GM12878 (cell line): ENCODE measurements around the gene CD3D. TPM values are rescaled to one million over a fixed set of nuclear protein-coding genes. Genes with fewer than 3 reads are reported as not detected.

ENCODE experiments used
- ATAC-seq: fragments of 200-7000 bp; cut with Tn5 transposase; 3 replicates; pipeline ENCODE4 v1.9.1; 2020; ENCODE audit warnings: mild to moderate bottlenecking, moderate library complexity
- BruUV-seq: library from RNA; stranded (reverse); fragments of 400-500 nt; replicated peaks from 2 replicates; lab custom pipeline; 2021; lab: Mats Ljungman, UMichigan
- CTCF ChIA-PET: fragments of 300-600 bp; sonication (Branson Sonifier 250); formaldehyde crosslinking; extraction: SDS; loops from one replicate; lab custom pipeline; 2021; ENCODE audit warnings: inconsistent platforms; lab: Yijun Ruan, JAX
- POLR2A ChIA-PET: fragments of 350-600 bp; formaldehyde crosslinking; extraction: SDS; loops from one replicate; lab custom pipeline; 2021; ENCODE audit warnings: inconsistent platforms; lab: Charles Lee
- RAD21 ChIA-PET: fragments of 300-600 bp; sonication (Branson Sonifier 250); formaldehyde crosslinking; loops from one replicate; lab custom pipeline; 2023; ENCODE audit warnings: antibody characterized with exemption; ENCODE audit not compliant: unreplicated experiment; lab: Charles Lee
- SMC1A ChIA-PET: fragments of 300-600 bp; sonication (Branson Sonifier 250); formaldehyde crosslinking; loops from one replicate; lab custom pipeline; 2023; ENCODE audit not compliant: unreplicated experiment, uncharacterized antibody; lab: Charles Lee
- DNase-seq: peaks from one replicate; pipeline ENCODE4 v3.0.0-alpha.2; 2011; ENCODE audit warnings: low read depth, low spot score
- FAIRE-seq: peaks from 3 replicates; lab custom pipeline; 2011; peaks lifted over from hg19 to GRCh38; lab: Jason Lieb, UNC
- H2AFZ ChIP-seq: 2 replicates; pipeline ENCODE4 v1.6.0; 2011; ENCODE audit warnings: low read depth, low read length, control low read depth; ENCODE audit not compliant: control insufficient read depth
- H3K27ac ChIP-seq: 2 replicates; pipeline ENCODE4 v1.5.1; 2011; ENCODE audit warnings: control low read depth; ENCODE audit not compliant: control insufficient read depth, insufficient read depth
- H3K27me3 ChIP-seq, 2 experiments: replicated peaks in 1 of 2; 2 replicates each; pipeline versions ENCODE4 v1.6.0 to v1.6.1; 2011; ENCODE audit warnings: low read length in 1 of 2; ENCODE audit not compliant: control insufficient read depth in 2 of 2, insufficient read depth in 2 of 2
- H3K36me3 ChIP-seq, 2 experiments: 2 replicates each; pipeline ENCODE4 v1.5.1; 2011; ENCODE audit warnings: low read length in 1 of 2; ENCODE audit not compliant: control insufficient read depth in 2 of 2, insufficient read depth in 2 of 2
- H3K4me1 ChIP-seq: 2 replicates; pipeline ENCODE4 v1.6.1; 2011; ENCODE audit warnings: mild to moderate bottlenecking, low read length, moderate library complexity, mixed read lengths; ENCODE audit not compliant: control insufficient read depth, insufficient read depth
- H3K4me2 ChIP-seq: 2 replicates; pipeline ENCODE4 v1.6.0; 2011; ENCODE audit warnings: control low read depth; ENCODE audit not compliant: control insufficient read depth, insufficient read depth
- H3K4me3 ChIP-seq: fragments of 200-600 bp; sonication (generic); 2 replicates; pipeline ENCODE4 v1.5.1; 2016
- H3K79me2 ChIP-seq: 2 replicates; pipeline ENCODE4 v1.6.0; 2011; ENCODE audit warnings: low read length; ENCODE audit not compliant: control insufficient read depth, insufficient read depth
- H3K9ac ChIP-seq: 2 replicates; pipeline ENCODE4 v1.8.0; 2011; ENCODE audit warnings: low read length, control low read depth, mixed read lengths; ENCODE audit not compliant: control insufficient read depth, insufficient read depth
- H3K9me3 ChIP-seq: replicated peaks from 3 replicates; pipeline ENCODE4 v1.5.1; 2011; ENCODE audit warnings: mild to moderate bottlenecking, low read length; ENCODE audit not compliant: control insufficient read depth, insufficient read depth
- H4K20me1 ChIP-seq: 2 replicates; pipeline ENCODE4 v1.6.0; 2011; ENCODE audit not compliant: control insufficient read depth, insufficient read depth
- ASH2L ChIP-seq: fragments of 300-600, 200-600 bp; sonication (generic); IDR thresholded peaks from 2 replicates; pipeline ENCODE4 v1.6.1; 2017; ENCODE audit warnings: low read depth, mild to moderate bottlenecking, borderline replicate concordance
- EP300 ChIP-seq, 2 experiments: fragments of 150-350 bp in 1 of 2; IDR thresholded peaks; 2 replicates each; pipeline ENCODE4 v1.6.1; 2011 to 2012; ENCODE audit warnings: low read depth in 2 of 2, low read length in 2 of 2, borderline replicate concordance in 1 of 2, improper control_type of control experiment in 1 of 2, inconsistent platforms in 1 of 2; ENCODE audit not compliant: control insufficient read depth in 1 of 2
- HDAC6 ChIP-seq: fragments of 200-600 bp; sonication (generic); IDR thresholded peaks from one replicate; pipeline ENCODE4 v1.8.0; 2017; ENCODE audit warnings: antibody characterized with exemption; ENCODE audit not compliant: unreplicated experiment
- IRF3 ChIP-seq: fragments of 450-650 bp; IDR thresholded peaks from 2 replicates; pipeline ENCODE4 v1.6.1; 2014; ENCODE audit warnings: mild to moderate bottlenecking
- NR2C1 ChIP-seq: fragments of 450-650 bp; IDR thresholded peaks from 2 replicates; pipeline ENCODE4 v1.6.1; 2017; ENCODE audit warnings: antibody characterized with exemption, mild to moderate bottlenecking, moderate library complexity
- PAX5 ChIP-seq: IDR thresholded peaks from 2 replicates; pipeline ENCODE4 v1.6.1; 2011; ENCODE audit warnings: low read depth, low read length, borderline replicate concordance
- PKNOX1 ChIP-seq: fragments of 450-650 bp; IDR thresholded peaks from 2 replicates; pipeline ENCODE4 v1.6.1; 2016; ENCODE audit warnings: mild to moderate bottlenecking
- POLR2AphosphoS2 ChIP-seq: IDR thresholded peaks from 2 replicates; pipeline ENCODE4 v1.6.1; 2011; ENCODE audit warnings: low read depth, mild to moderate bottlenecking, low read length, improper control_type of control experiment, moderate library complexity
- POLR2AphosphoS5 ChIP-seq: IDR thresholded peaks from 2 replicates; pipeline ENCODE4 v1.6.1; 2011; ENCODE audit warnings: mild to moderate bottlenecking, low read length, inconsistent platforms
- PRDM15 ChIP-seq: fragments of 450-650 bp; formaldehyde crosslinking; IDR thresholded peaks from 2 replicates; pipeline ENCODE4 v1.4.0; 2020; ENCODE audit warnings: mild to moderate bottlenecking, moderate library complexity
- RAD51 ChIP-seq: fragments of 450-650 bp; IDR thresholded peaks from 2 replicates; pipeline ENCODE4 v1.6.1; 2016; ENCODE audit warnings: moderate library complexity, mild to moderate bottlenecking, inconsistent platforms
- RBBP5 ChIP-seq: fragments of 200-600 bp; sonication (generic); conservative IDR thresholded peaks from 2 replicates; pipeline ENCODE4 v1.6.1; 2016
- RELA ChIP-seq: fragments of 450-650 bp; IDR thresholded peaks from 2 replicates; pipeline ENCODE4 v1.8.0; 2014; ENCODE audit warnings: borderline replicate concordance; ENCODE audit not compliant: partially characterized antibody
- RUNX3 ChIP-seq: IDR thresholded peaks from 2 replicates; pipeline ENCODE4 v1.6.1; 2012; ENCODE audit warnings: low read length, inconsistent platforms
- TCF3 ChIP-seq: IDR thresholded peaks from 2 replicates; pipeline ENCODE4 v1.6.1; 2012; ENCODE audit warnings: low read depth, mild to moderate bottlenecking, low read length, borderline replicate concordance; ENCODE audit not compliant: insufficient read depth
- TCF7 ChIP-seq: IDR thresholded peaks from 2 replicates; pipeline ENCODE4 v1.6.1; 2014; ENCODE audit warnings: antibody characterized with exemption, borderline replicate concordance
- USF2 ChIP-seq: IDR thresholded peaks from 2 replicates; pipeline ENCODE4 v1.6.1; 2011; ENCODE audit warnings: low read depth, low read length, improper control_type of control experiment, borderline replicate concordance
- ZNF384 ChIP-seq: IDR thresholded peaks from 2 replicates; pipeline ENCODE4 v1.6.1; 2012; ENCODE audit warnings: low read depth, mild to moderate bottlenecking, low read length, improper control_type of control experiment, borderline replicate concordance
- WGBS: methylation state at CpG from one replicate; pipeline ENCODE4 v1.1.6; 2016; ENCODE audit warnings: low lambda C conversion rate; ENCODE audit not compliant: insufficient replicate concordance, insufficient coverage; ENCODE audit errors: missing lambda C conversion rate; 5-methylcytosine and 5-hydroxymethylcytosine counted together
- in situ Hi-C: fragments of 300-500 bp; cut with MboI; formaldehyde crosslinking; loops from 9 replicates; pipeline ENCODE4 v1.14.3; 2018; ENCODE audit warnings: mixed read lengths
- intact Hi-C: fragments of 100-400 bp; cut with micrococcal nuclease; formaldehyde crosslinking; loops from one replicate; pipeline ENCODE4 v1.14.2; 2022; ENCODE audit not compliant: unreplicated experiment
- polyA plus RNA-seq, 11 experiments: library from polyadenylated mRNA; depleted of rRNA in 4 of 11; unstranded in 6 of 11; stranded (reverse) in 5 of 11; fragments of >200 nt; fragmentation: Nextera tagmentation in 4 of 11; fragmentation: Illumina TruSeq in 1 of 11; extraction: Ambion mirVana in 4 of 11; extraction: Trizol in 1 of 11; gene quantifications; 1 replicate in 1 of 11; 2 replicates in 10 of 11; pipeline versions ENCODE4 v1.2.1 to v1.2.3, GENCODE V29; 2011 to 2016; ENCODE audit warnings: inconsistent platforms in 2 of 11, missing spikeins in 2 of 11, low read depth in 1 of 11
- total RNA-seq, 4 experiments: library from RNA; depleted of rRNA in 3 of 4; stranded (reverse); fragments of >200 nt in 3 of 4; fragmentation: Illumina TruSeq in 1 of 4; extraction: Trizol in 1 of 4; gene quantifications; 2 replicates each; pipeline versions ENCODE4 v1.2.1 to v1.2.3, GENCODE V29; 2013 to 2021

The CD3D gene
- total and polyA plus RNA-seq, 10 of the 15 experiments (the other 5 are each of a cell fraction or from before 2014, with no cell fraction given), result 0.13 to 0.69 (median 0.29) TPM; not detected in 6

- Histone ChIP-seq H3K4me2 (no peak overlapping the region), H4K20me1 (no peaks in the 10 kb centered on the region), H3K27ac (no peak overlapping the region), H2AFZ (no peak overlapping the region), H3K27me3 (no peaks in the 10 kb centered on the region), H3K4me3 (no peak overlapping the region), H3K79me2 (no peaks in the 10 kb centered on the region), H3K36me3 (no peaks in the 10 kb centered on the region), H3K9ac (no peak overlapping the region), H3K4me1 (peaks cover 26% of the 10 kb centered on the region), H3K9me3 (no peaks in the 10 kb centered on the region; the same call in 2 of the 3 replicates)
- in situ Hi-C loops, result no loop called here
- intact Hi-C loops, result no loop called here
- FAIRE-seq (no peak), DNase-seq (no peak), ATAC-seq (no peak)
- RAD21 ChIA-PET, result interaction anchor here (1.6 kb wide), 1 partner anchor 37 kb away, joined by 3 read pairs; no protein-coding TSS in a partner anchor
- SMC1A ChIA-PET, result interaction anchor here (1.1 kb wide), 1 partner anchor 38 kb away, joined by 4 read pairs; no protein-coding TSS in a partner anchor
- WGBS, result 91% methylated on average over 7 of the region's 7 CpGs
- POLR2A ChIA-PET, result interaction anchor here (1.3 kb wide), 1 partner anchor 19 kb away, joined by 3 read pairs; no protein-coding TSS in a partner anchor
- BruUV-seq, result no TSS peak
- TF ChIP-seq TCF7 (no peak), ZNF384 (no peak), PKNOX1 (no peak), RAD51 (no peak), PAX5 (no peak), RUNX3 (no peak), ASH2L (no peak), USF2 (no peak), RELA (no peak), EP300 (IDR thresholded peaks at IDR 0.05; ENCODE audit: borderline replicate concordance in 1 of 2, control insufficient read depth in 1 of 2, low read depth in 2 of 2, low read length in 2 of 2) (no peak), IRF3 (no peak), NR2C1 (no peak), RBBP5 (no peak), POLR2AphosphoS5 (no peak), TCF3 (no peak), PRDM15 (CRISPR knock-in tag) (no peak), POLR2AphosphoS2 (no peak), HDAC6 (no peak)
- CTCF ChIA-PET, result interaction anchor here (0.7 to 0.9 kb wide), 2 partner anchors 13 to 120 kb away, joined by 3 read pairs; no protein-coding TSS in a partner anchor
Observed at GRCh38 chr11:118314988-118315411, 27.5 kb downstream of the CD3D start.
